KMS-11 (cell line): ENCODE data around the gene SACS.

Experiments
- H2AFZ ChIP-seq: fragments of 200-600 bp; sonication (generic); 2 replicates; pipeline ENCODE4 v1.6.1; 2016; ENCODE audit warnings: antibody characterized with exemption, mixed run types, low read depth
- H3K27ac ChIP-seq: fragments of 200-600 bp; sonication (generic); 2 replicates; pipeline ENCODE4 v1.6.1; 2016; ENCODE audit warnings: mild to moderate bottlenecking, mixed run types
- H3K27me3 ChIP-seq: fragments of 200-600 bp; sonication (generic); 2 replicates; pipeline ENCODE4 v1.6.1; 2017; ENCODE audit warnings: mild to moderate bottlenecking, low read depth, mixed run types, moderate library complexity; ENCODE audit not compliant: insufficient read depth
- H3K36me3 ChIP-seq: fragments of 200-600 bp; sonication (generic); 2 replicates; pipeline ENCODE4 v1.6.1; 2017; ENCODE audit warnings: mild to moderate bottlenecking, mixed run types; ENCODE audit not compliant: insufficient read depth
- H3K4me1 ChIP-seq: fragments of 200-600 bp; sonication (generic); 2 replicates; pipeline ENCODE4 v1.6.1; 2016; ENCODE audit warnings: mild to moderate bottlenecking, low read depth, mixed run types; ENCODE audit not compliant: poor library complexity, severe bottlenecking
- H3K4me2 ChIP-seq: fragments of 200-600 bp; sonication (generic); 2 replicates; pipeline ENCODE4 v1.7.0; 2016; ENCODE audit warnings: mild to moderate bottlenecking, mixed run types
- H3K4me3 ChIP-seq: fragments of 200-600 bp; sonication (generic); IDR thresholded peaks from 2 replicates; pipeline ENCODE4 v1.6.1; 2017; ENCODE audit warnings: low read depth, low read length, mixed read lengths; ENCODE audit not compliant: insufficient read depth
- H3K79me2 ChIP-seq: fragments of 200-600 bp; sonication (generic); 2 replicates; pipeline ENCODE4 v1.6.1; 2016; ENCODE audit warnings: low read depth, mixed run types; ENCODE audit not compliant: insufficient read depth
- H3K9ac ChIP-seq: fragments of 200-600 bp; sonication (generic); 2 replicates; pipeline ENCODE4 v1.6.1; 2016; ENCODE audit warnings: mild to moderate bottlenecking, mixed run types
- H4K20me1 ChIP-seq: fragments of 200-600 bp; sonication (generic); 2 replicates; pipeline ENCODE4 v1.6.1; 2016; ENCODE audit warnings: mild to moderate bottlenecking, mixed run types; ENCODE audit not compliant: insufficient read depth
- CTCF ChIP-seq: fragments of 200-600 bp; sonication (generic); conservative IDR thresholded peaks from 2 replicates; pipeline ENCODE4 v1.6.1; 2017; ENCODE audit warnings: low read depth, mild to moderate bottlenecking, antibody characterized with exemption, low read length, moderate library complexity, mixed read lengths

The SACS gene

GRCh38 chr13:23467932-23468278 is 34.4 kb upstream of the SACS start:
- Histone ChIP-seq H3K4me1 (peaks cover 11% of the 10 kb centered on the region), H3K27me3 (no peaks in the 10 kb centered on the region), H3K9ac (no peak overlapping the region), H4K20me1 (no peaks in the 10 kb centered on the region), H3K4me2 (no peak overlapping the region), H3K36me3 (no peaks in the 10 kb centered on the region), H3K4me3 (no peak overlapping the region), H3K79me2 (no peaks in the 10 kb centered on the region), H3K27ac (no peak overlapping the region), H2AFZ (no peak overlapping the region)
- no peak for TF ChIP-seq CTCF

GRCh38 chr13:23467048-23467931 is 33.8 kb upstream of the SACS start:
- Histone ChIP-seq H3K27ac (peak overlapping the region; percentile 75), H3K4me3 (no peak overlapping the region), H2AFZ (peak overlapping the region; percentile 89), H3K4me2 (peak overlapping the region; percentile 93), H3K9ac (peak overlapping the region; percentile 69; the same call in 1 of the 2 replicates), H3K36me3 (no peaks in the 10 kb centered on the region), H3K4me1 (peaks cover 11% of the 10 kb centered on the region), H3K27me3 (no peaks in the 10 kb centered on the region), H4K20me1 (no peaks in the 10 kb centered on the region), H3K79me2 (no peaks in the 10 kb centered on the region)
- TF ChIP-seq CTCF, result 0 out of 2 replicates have a peak, but pooled peaks have one; percentile 6

- H3K27me3 ChIP-seq, result no peaks in the 10 kb centered on the region
- H3K4me1 ChIP-seq, result peaks cover 11% of the 10 kb centered on the region
- H4K20me1 ChIP-seq, result no peaks in the 10 kb centered on the region
- peak overlapping the region; percentile 93 for H3K4me2 ChIP-seq
- H3K36me3 ChIP-seq, result no peaks in the 10 kb centered on the region
- TF ChIP-seq CTCF, result peak; percentile 48
- peak overlapping the region; percentile 75 for H3K27ac ChIP-seq
- peak overlapping the region; percentile 69; the same call in 1 of the 2 replicates for H3K9ac ChIP-seq
- H3K4me3 ChIP-seq, result no peak overlapping the region
- H3K79me2 ChIP-seq, result no peaks in the 10 kb centered on the region
- peak overlapping the region; percentile 89 for H2AFZ ChIP-seq
These were observed 32.9 kb upstream of the SACS start for GRCh38 chr13:23466144-23467002.

GRCh38 chr13:23463661-23464060 is 30.2 kb upstream of the SACS start:
- Histone ChIP-seq H3K4me1 (peaks cover 11% of the 10 kb centered on the region), H3K9ac (no peak overlapping the region), H4K20me1 (no peaks in the 10 kb centered on the region), H3K79me2 (no peaks in the 10 kb centered on the region), H3K27me3 (no peaks in the 10 kb centered on the region), H3K36me3 (no peaks in the 10 kb centered on the region), H3K27ac (no peak overlapping the region), H3K4me2 (no peak overlapping the region), H3K4me3 (no peak overlapping the region), H2AFZ (no peak overlapping the region)
- no peak for TF ChIP-seq CTCF
